Thoracic aorta (tissue), 2 donors: ENCODE results near the gene ZMYND12. TPM values are rescaled to one million over a fixed set of nuclear protein-coding genes. Genes with fewer than 3 reads are reported as not detected.

ENCODE experiments used
- ATAC-seq: fragments of 150-250 bp; one replicate; pipeline ENCODE4 v1.8.0; 2017; ENCODE audit warnings: low read depth; ENCODE audit not compliant: insufficient number of reproducible peaks, low FRiP score
- DNase-seq: peaks from one replicate; pipeline ENCODE4 v3.0.0-alpha.2; 2020; ENCODE audit warnings: low spot score
- H3K27ac ChIP-seq, 2 donors: fragments of 200-600 bp; sonication (generic); 1 replicate in 1 of 2; 2 replicates in 1 of 2; pipeline ENCODE4 v1.5.1; 2016; ENCODE audit warnings: mild to moderate bottlenecking in 2 of 2, moderate library complexity in 2 of 2
- H3K27me3 ChIP-seq: fragments of 200-600 bp; sonication (generic); replicated peaks from 2 replicates; pipeline ENCODE4 v1.6.0; 2016; ENCODE audit warnings: mild to moderate bottlenecking; ENCODE audit not compliant: insufficient read depth
- H3K36me3 ChIP-seq: fragments of 200-600 bp; sonication (generic); one replicate; pipeline ENCODE4 v1.5.1; 2016
- H3K4me1 ChIP-seq, 2 donors: fragments of 200-600 bp; sonication (generic); 1 replicate in 1 of 2; 2 replicates in 1 of 2; pipeline versions ENCODE4 v1.5.1 to v1.6.0; 2016; ENCODE audit warnings: low read depth in 2 of 2, mild to moderate bottlenecking in 1 of 2; ENCODE audit not compliant: control insufficient read depth in 1 of 2
- H3K4me3 ChIP-seq: fragments of 200-600 bp; sonication (generic); 2 replicates; pipeline ENCODE4 v1.5.1; 2016; ENCODE audit warnings: mild to moderate bottlenecking
- H3K9me3 ChIP-seq: fragments of 200-600 bp; sonication (generic); 2 replicates; pipeline ENCODE4 v1.5.1; 2016
- total RNA-seq, 2 donors: library from RNA; depleted of rRNA; stranded (reverse); fragments of >200 nt; gene quantifications; one replicate each; pipeline versions ENCODE4 v1.1.0 to v1.2.3, GENCODE V29; 2016
- TF ChIP-seq, protein P1 (sequence below): fragments of 200-600 bp; sonication (generic); IDR thresholded peaks from one replicate; pipeline ENCODE4 v1.5.1; 2019; ENCODE audit warnings: antibody characterized with exemption

The ZMYND12 gene
- total RNA-seq, 2 donors from 2014 or later = 1.9 TPM; not detected in 1

DNA sequence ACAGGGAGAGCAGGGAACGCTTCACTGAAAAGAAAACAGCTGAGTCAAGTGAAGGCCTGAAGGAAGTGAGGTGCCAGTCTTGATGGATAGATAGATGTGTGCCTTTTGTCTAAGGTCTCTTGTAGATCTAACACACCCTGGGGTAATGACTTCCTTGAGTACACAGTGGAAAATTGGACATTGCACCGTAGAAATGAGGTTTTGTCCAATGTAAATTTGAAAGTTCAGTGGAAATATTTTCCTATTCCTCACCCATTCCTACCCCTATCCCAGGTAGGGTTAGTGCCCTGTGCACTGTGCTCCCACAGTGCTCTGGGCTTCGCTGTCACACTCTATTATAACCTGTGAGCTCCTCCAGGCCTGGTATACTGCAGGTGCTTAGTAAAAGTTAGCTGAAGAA lies 24.3 kb downstream of the ZMYND12 start:
- DNase-seq (no peak), ATAC-seq (no peak)
- no peak overlapping the region for H3K27ac ChIP-seq
- H3K36me3 ChIP-seq = no peaks in the 10 kb centered on the region
- no peak overlapping the region for H3K4me3 ChIP-seq
- no peaks in the 10 kb centered on the region for H3K9me3 ChIP-seq
- TF ChIP-seq, protein P1, sequence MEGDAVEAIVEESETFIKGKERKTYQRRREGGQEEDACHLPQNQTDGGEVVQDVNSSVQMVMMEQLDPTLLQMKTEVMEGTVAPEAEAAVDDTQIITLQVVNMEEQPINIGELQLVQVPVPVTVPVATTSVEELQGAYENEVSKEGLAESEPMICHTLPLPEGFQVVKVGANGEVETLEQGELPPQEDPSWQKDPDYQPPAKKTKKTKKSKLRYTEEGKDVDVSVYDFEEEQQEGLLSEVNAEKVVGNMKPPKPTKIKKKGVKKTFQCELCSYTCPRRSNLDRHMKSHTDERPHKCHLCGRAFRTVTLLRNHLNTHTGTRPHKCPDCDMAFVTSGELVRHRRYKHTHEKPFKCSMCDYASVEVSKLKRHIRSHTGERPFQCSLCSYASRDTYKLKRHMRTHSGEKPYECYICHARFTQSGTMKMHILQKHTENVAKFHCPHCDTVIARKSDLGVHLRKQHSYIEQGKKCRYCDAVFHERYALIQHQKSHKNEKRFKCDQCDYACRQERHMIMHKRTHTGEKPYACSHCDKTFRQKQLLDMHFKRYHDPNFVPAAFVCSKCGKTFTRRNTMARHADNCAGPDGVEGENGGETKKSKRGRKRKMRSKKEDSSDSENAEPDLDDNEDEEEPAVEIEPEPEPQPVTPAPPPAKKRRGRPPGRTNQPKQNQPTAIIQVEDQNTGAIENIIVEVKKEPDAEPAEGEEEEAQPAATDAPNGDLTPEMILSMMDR = no peak
- no peaks in the 10 kb centered on the region for H3K4me1 ChIP-seq
- H3K27me3 ChIP-seq = no peaks in the 10 kb centered on the region

DNA sequence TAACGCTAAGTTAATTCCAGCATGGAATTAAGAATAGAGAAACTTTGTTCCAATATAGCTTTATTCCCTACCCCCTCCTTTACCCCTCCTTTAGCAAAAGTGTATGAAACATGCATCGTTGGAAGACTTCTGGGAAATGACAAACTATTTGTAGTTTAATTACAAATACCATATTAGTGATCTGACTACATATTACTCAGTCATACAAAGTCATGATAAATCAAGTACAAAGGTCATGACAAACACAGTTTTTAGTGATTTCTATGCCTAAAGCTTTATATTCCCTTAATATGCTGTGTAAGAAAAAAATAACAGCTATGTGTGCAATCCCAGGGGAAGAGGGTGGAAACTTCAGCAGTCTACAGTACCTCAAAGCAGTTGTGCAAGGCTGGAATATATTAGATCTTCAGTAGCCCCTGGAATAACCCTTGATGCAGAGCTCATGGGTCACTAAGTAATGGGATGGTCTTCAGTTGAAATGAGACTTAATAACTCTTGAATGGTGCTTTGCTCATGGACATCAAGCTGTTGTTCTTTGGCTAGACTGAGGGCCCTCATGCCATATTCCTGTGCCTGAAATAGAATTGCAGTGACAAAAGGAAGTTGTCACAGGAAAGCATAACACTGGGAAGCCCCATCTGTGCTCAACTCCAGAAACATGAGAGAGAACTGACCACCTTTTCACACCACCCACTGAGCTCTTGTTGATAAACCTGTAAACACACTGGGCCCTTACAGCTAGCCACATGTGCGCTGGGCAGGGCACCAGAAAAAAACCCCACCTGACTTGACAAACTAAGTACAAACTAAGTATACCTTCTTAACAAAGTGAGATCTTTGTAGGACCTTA lies 25.3 kb downstream of the ZMYND12 start:
- TF ChIP-seq, protein P1 = no peak
- H3K27ac ChIP-seq = no peak overlapping the region
- H3K4me3 ChIP-seq = no peak overlapping the region
- H3K9me3 ChIP-seq = no peaks in the 10 kb centered on the region
- ATAC-seq (no peak), DNase-seq (no peak)
- no peaks in the 10 kb centered on the region for H3K4me1 ChIP-seq
- no peaks in the 10 kb centered on the region for H3K27me3 ChIP-seq
- no peaks in the 10 kb centered on the region for H3K36me3 ChIP-seq

DNA sequence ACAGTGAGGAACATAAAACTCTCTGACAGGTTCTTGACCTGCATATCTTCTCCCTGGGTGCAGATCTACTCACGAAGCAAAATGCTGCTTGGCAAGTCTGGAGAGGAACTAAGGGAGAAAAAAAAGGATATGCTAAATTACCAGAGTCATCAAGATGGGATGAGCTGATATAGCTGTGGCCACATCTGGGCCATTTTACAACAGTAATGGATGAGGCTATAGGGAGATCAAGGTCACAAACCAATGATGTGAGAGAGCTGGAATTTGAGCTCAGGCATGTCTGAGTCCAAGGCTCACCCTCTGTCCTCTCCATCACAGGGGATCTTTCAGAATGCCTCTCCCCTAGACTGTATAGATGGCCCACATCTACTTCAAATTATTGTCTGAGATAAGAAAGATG lies 26.2 kb downstream of the ZMYND12 start:
- H3K36me3 ChIP-seq = no peaks in the 10 kb centered on the region
- no peak overlapping the region for H3K27ac ChIP-seq
- H3K4me3 ChIP-seq = no peak overlapping the region
- no peaks in the 10 kb centered on the region for H3K9me3 ChIP-seq
- no peaks in the 10 kb centered on the region for H3K27me3 ChIP-seq
- ATAC-seq = no peak
- H3K4me1 ChIP-seq = no peaks in the 10 kb centered on the region
- TF ChIP-seq, protein P1 = no peak
- DNase-seq = no peak

DNA sequence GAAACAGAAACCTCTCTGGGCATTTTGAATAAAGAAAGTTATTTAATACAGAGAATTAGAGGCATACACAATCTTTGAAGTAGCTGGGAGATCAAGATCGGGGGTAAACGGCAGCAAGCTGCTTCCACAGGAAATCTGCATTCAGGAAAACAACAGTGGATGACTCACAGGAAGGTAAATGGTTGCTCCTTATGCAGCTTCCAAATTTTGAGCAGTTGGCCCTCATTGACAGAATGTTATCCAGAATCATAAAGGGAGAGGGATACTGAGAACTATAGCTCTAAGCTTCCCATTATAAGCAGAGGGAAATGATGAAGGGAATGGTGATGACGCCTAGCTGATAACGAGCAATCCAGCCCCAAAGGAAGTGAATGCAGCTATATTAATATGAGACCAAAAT lies 28.6 kb downstream of the ZMYND12 start:
- Histone ChIP-seq H3K4me3 (no peak overlapping the region), H3K27me3 (no peaks in the 10 kb centered on the region), H3K9me3 (no peaks in the 10 kb centered on the region), H3K27ac (no peak overlapping the region), H3K36me3 (no peaks in the 10 kb centered on the region), H3K4me1 (no peaks in the 10 kb centered on the region)
- TF ChIP-seq, protein P1 = no peak
- no peak for DNase-seq
- no peak for ATAC-seq

DNA sequence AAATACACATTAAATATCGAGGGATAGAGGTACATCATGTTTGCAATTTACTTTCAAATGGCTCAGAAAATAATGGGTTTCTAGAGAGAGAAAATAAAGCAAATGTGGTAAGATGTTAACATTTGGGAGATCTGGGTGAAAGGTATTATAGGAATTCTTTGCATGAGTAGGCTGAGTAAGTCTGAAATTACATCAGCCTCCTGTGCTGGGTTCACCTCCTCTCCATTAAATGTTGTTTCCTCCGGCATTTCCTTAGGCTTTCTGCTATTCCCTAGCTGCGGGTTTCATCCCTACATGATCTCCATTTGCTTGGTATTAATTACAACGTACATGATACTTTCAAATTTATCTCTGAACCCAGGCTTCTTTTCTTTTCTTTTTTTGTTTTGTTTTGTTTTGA lies 31.6 kb downstream of the ZMYND12 start:
- no peak for ATAC-seq
- Histone ChIP-seq H3K27ac (no peak overlapping the region), H3K4me1 (no peaks in the 10 kb centered on the region), H3K27me3 (no peaks in the 10 kb centered on the region), H3K4me3 (no peak overlapping the region), H3K9me3 (no peaks in the 10 kb centered on the region), H3K36me3 (no peaks in the 10 kb centered on the region)
- TF ChIP-seq, protein P1 = no peak
- DNase-seq = no peak
